ENCODE results near the gene DDX25.

DDX25 gene

GRCh38 chr11:125939081-125939521, 34.8 kb downstream of the DDX25 start:
- no peak for DNase-seq

GRCh38 chr11:125940145-125940544, 35.8 kb downstream of the DDX25 start:
- DNase-seq, result no peak

- DNase-seq, result no peak
Measured at GRCh38 chr11:125941267-125941618, 36.9 kb downstream of the DDX25 start.

GRCh38 chr11:125941619-125942611, 37.6 kb downstream of the DDX25 start:
- peak; percentile 27 for DNase-seq

DNA sequence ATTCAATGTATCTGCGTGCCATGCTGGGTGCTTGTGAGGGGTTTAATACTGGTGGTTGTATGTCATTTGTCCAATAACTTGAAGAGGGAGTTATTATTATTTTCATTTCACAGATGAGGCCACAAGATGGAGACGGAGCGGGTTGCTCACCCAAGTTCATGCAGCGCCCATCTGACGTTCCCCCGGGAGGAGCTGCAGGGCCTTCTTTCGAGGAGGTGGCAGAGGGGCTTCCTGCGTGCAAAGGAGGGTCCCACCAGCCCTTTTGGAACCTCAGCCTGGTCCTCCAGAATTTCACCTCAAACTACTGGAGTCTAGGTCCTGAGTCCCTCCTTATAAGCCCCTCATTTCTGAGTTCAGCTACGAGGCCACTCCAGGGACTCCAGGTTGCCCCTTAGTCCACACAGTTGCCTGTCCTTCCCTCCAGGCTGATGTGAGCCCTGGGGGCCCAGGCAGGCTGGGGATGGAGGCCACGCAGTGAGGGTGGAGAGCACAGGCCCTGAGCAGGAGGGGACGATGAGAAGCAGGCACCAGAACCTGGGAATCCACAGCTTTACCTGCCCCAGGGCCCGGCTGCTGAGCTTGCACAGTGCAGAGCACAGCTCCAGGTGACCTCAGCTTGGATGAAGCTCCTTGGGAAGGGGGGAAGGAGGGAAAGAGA, 38.6 kb downstream of the DDX25 start:
- DNase-seq, result no peak

- DNase-seq, result no peak
Measured at GRCh38 chr11:125943661-125944349, 39.5 kb downstream of the DDX25 start.

GRCh38 chr11:125944350-125945010, 40.2 kb downstream of the DDX25 start:
- DNase-seq, result no peak

DNA sequence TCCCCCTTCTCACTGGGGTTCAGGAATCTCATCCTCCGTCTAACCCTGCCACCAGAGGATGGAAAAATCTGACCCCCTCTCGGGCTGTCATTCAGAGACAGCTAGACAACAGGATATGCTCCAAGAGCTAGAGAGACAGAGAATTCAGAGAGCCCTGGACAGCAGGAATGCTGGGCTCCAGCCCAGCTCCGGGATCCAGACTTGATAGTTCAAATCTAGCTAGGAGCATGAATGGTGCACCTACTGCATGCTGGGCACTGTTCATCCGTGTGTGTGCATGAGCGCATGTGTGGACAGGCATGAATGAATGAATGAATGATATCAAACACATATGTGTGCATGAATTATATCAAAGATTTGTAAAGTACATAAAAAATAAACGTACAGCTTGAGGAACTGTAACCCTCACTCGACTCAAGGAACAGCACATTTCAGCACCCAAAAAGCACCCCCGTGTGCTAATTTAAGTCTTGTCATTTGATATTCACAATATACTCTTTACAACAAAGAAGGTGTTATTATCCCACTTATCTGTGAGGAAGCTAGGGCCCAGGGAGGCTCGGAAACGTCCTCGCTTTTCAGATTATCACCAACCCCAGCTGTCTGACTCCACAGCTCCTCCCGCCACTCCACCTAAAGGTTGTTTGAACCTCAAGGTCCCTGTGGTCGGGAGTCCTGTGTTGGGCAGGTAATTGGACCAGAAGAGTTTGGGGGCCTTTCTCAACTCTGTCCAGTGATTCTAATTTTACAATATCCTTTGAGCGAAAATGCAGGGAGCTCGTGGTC, 40.9 kb downstream of the DDX25 start:
- no peak for DNase-seq

DNA sequence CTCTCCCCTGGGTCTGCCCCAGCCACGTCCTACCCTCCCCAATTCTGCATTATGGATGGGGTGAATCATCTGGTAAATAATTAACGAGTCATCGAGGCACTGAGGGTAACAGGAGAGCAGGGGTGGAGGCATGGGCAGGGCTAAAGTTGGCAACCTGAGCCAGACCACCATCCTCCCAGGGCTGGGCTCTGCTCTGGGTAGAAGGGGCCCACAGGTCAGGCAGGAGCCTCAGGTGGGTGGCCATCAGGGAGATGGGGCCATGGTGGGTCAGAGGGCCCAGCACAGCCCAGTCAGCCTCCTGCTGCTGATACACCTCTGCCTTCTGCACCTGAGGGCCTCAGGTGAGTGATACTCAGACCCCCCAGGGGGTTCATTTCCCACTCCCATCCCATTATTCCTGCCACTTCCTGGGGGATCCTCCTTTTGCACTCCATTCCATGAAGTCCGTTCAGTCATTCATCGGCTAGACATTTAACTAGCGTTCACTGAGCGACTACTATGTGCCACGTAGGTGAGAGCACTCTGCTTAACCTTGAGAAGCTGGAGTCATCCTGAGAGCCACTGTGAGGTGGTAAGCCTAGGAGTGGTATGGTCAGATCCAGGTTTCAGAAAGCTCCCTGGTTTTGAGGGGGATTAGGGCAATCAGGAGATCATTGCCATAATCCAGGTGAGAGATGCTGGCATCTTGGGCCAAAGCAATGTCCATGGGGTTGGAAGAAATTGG, 41.7 kb downstream of the DDX25 start, which contains the start of gene VSIG10L2:
VSIG10L2 (plus strand) TSS at position 248 of the 724 bp plus-strand sequence; CDS start at position 260, 12 bp downstream.
- DNase-seq, result no peak

DNA sequence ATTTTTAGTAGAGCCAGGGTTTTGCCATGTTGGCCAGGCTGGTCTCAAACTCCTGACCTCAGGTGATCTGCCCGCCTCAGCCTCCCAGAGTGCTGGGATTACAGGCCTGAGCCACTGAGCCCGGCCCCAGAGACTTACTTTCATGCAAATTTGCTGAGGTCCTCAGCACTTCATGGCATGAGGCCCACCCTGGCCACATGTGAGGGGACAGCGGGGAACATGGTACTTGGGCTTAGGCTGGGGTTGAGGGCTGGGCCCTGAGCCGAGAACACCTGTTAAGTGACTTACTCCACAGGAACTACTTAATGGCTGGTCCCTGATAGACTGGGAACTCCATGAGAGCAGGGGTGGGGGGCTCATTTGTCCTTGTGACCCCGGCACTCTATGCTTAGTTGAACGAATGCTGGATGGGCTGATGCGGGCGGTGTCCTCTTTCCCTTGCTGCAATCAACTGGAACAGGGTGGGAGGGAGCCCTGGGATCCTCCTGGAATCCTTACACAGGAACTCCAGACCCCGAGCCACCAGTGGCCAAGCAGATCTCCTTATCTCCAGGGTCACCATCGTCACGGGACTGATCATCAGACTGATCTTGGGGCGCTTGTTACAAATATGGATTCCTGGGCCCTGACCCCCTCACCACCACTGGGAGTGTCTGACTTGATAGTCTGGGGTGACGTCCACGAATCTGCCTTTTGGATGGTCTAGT, 42.6 kb downstream of the DDX25 start:
- DNase-seq, result no peak

GRCh38 chr11:125947419-125948277, 43.3 kb downstream of the DDX25 start:
- no peak for DNase-seq

GRCh38 chr11:125948278-125949051, 44.2 kb downstream of the DDX25 start:
- DNase-seq, result no peak

- DNase-seq, result no peak
Measured at GRCh38 chr11:125949271-125950177, 45.2 kb downstream of the DDX25 start.

GRCh38 chr11:125950178-125950490, 45.8 kb downstream of the DDX25 start:
- no peak for DNase-seq

DNA sequence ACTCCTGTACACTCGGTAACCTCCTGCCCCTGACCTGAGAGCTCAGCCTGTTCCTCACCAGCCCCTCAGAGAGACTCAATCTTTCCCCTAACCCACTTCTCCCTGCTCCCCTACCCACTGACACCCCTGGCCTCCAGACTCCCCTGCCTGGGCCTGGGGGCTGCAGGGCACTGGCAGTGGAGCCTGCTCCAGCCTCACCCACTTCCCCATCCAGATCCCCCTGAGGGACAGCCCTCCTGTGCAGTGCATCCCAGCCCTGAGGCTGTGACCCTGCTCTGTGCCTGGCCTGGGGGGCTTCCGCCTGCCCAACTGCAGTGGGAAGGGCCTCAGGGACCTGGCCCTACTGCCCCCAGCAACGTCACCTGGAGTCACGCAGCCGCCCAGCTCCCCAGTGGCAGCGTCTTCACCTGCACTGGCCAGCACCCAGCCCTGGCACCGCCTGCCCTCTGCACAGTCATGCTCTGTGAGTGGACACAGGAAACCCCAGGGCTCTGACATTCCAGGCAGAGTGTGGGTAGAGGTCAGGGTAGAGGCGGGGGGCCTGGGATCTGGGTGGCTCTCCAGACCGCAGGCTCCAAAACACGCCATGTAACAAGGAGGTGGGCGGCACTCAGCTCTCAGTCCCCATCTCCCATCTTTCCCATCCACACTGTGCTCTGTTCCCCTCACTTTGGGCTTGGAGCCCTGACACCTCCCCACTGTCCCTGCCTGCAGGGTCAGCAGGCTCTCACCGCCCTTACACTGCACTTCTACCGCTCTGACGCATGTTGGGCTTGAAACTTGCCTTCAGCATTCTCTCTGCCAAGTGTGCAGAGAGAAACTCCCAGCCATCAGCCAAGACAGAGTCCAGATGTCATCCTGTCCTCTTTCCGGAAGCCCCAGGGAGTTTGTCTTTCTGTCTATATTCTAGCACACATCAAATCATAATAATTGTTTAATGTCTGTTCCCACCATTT, 46.7 kb downstream of the DDX25 start:
- DNase-seq, result no peak

DNA sequence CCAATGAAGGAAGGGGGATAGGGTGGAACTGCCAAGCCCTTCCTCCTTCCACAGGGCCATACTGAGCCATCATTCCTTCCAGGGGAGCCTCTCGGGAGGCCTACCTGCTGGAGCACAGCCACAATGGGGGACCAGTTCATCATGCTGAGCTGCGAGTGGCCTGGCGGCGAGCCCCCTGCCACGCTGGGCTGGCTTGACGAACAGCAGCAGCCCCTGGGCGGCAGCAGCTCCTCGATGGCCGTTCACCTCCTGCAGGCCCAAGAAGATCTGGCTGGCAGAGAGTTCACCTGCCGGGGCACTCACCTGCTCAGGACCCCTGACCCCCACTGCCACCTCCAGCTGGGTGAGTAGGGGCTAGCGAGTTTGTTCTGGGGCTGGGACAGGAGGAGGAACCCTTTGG, 47.4 kb downstream of the DDX25 start:
- DNase-seq, result no peak

- no peak for DNase-seq
Measured at GRCh38 chr11:125952559-125952958, 48.3 kb downstream of the DDX25 start.
